Measurements from ENCODE around the gene ITPR1.

The ITPR1 gene

GRCh38 chr3:4660936-4661335 is 167.8 kb downstream of the ITPR1 start:
- no peak overlapping the region for H3K4me3 ChIP-seq

GRCh38 chr3:4664412-4664811 is 171.3 kb downstream of the ITPR1 start:
- Histone ChIP-seq H3K27ac (no peak overlapping the region), H3K4me3 (no peak overlapping the region)

More at GRCh38 chr3:4660936-4661335, 167.8 kb downstream of the ITPR1 start:
- no peak overlapping the region for H3K27ac ChIP-seq

GRCh38 chr3:4665197-4665596 is 172.0 kb downstream of the ITPR1 start:
- H3K27ac ChIP-seq = no peak overlapping the region
- H3K4me3 ChIP-seq = no peak overlapping the region

GRCh38 chr3:4666071-4666470 is 172.9 kb downstream of the ITPR1 start:
- Histone ChIP-seq H3K4me3 (no peak overlapping the region), H3K27ac (no peak overlapping the region)

GRCh38 chr3:4670352-4670751 is 177.2 kb downstream of the ITPR1 start:
- no peak overlapping the region for H3K4me3 ChIP-seq
- no peak overlapping the region for H3K27ac ChIP-seq

- H3K4me3 ChIP-seq = no peak overlapping the region
- no peak overlapping the region for H3K27ac ChIP-seq
These were observed 179.7 kb downstream of the ITPR1 start for GRCh38 chr3:4672725-4673275.

GRCh38 chr3:4674216-4674615 is 181.1 kb downstream of the ITPR1 start:
- no peak overlapping the region for H3K27ac ChIP-seq
- no peak overlapping the region for H3K4me3 ChIP-seq

GRCh38 chr3:4675704-4676103 is 182.6 kb downstream of the ITPR1 start:
- Histone ChIP-seq H3K27ac (no peak overlapping the region), H3K4me3 (no peak overlapping the region)

GRCh38 chr3:4678320-4678719 is 185.2 kb downstream of the ITPR1 start:
- Histone ChIP-seq H3K27ac (no peak overlapping the region), H3K4me3 (no peak overlapping the region)

GRCh38 chr3:4680227-4680691 is 187.1 kb downstream of the ITPR1 start:
- no peak overlapping the region for H3K4me3 ChIP-seq
- no peak overlapping the region for H3K27ac ChIP-seq

GRCh38 chr3:4680871-4681300 is 187.7 kb downstream of the ITPR1 start:
- Histone ChIP-seq H3K27ac (no peak overlapping the region), H3K4me3 (no peak overlapping the region)

GRCh38 chr3:4681301-4681700 is 188.2 kb downstream of the ITPR1 start:
- H3K4me3 ChIP-seq = no peak overlapping the region
- H3K27ac ChIP-seq = no peak overlapping the region

- Histone ChIP-seq H3K27ac (no peak overlapping the region), H3K4me3 (no peak overlapping the region)
These were observed 191.0 kb downstream of the ITPR1 start for GRCh38 chr3:4684117-4684516.

- Histone ChIP-seq H3K27ac (no peak overlapping the region), H3K4me3 (no peak overlapping the region)
These were observed 191.8 kb downstream of the ITPR1 start for GRCh38 chr3:4684976-4685375.

GRCh38 chr3:4685673-4686345 is 192.7 kb downstream of the ITPR1 start:
- no peak overlapping the region for H3K4me3 ChIP-seq
- no peak overlapping the region for H3K27ac ChIP-seq

GRCh38 chr3:4686619-4687018 is 193.5 kb downstream of the ITPR1 start:
- H3K27ac ChIP-seq = no peak overlapping the region
- no peak overlapping the region for H3K4me3 ChIP-seq

GRCh38 chr3:4687167-4687566 is 194.0 kb downstream of the ITPR1 start:
- Histone ChIP-seq H3K27ac (no peak overlapping the region), H3K4me3 (no peak overlapping the region)

- no peak overlapping the region for H3K4me3 ChIP-seq
These were observed 194.4 kb downstream of the ITPR1 start for GRCh38 chr3:4687596-4687995.

GRCh38 chr3:4688411-4688810 is 195.3 kb downstream of the ITPR1 start:
- no peak overlapping the region for H3K4me3 ChIP-seq
- H3K27ac ChIP-seq = no peak overlapping the region

More at GRCh38 chr3:4687596-4687995, 194.4 kb downstream of the ITPR1 start:
- H3K27ac ChIP-seq = no peak overlapping the region

- H3K27ac ChIP-seq = no peak overlapping the region
- H3K4me3 ChIP-seq = no peak overlapping the region
These were observed 195.9 kb downstream of the ITPR1 start for GRCh38 chr3:4689021-4689420.

- no peak overlapping the region for H3K4me3 ChIP-seq
- no peak overlapping the region for H3K27ac ChIP-seq
These were observed 197.1 kb downstream of the ITPR1 start for GRCh38 chr3:4690277-4690676.

- no peak overlapping the region for H3K27ac ChIP-seq
- H3K4me3 ChIP-seq = no peak overlapping the region
These were observed 200.5 kb downstream of the ITPR1 start for GRCh38 chr3:4693620-4694019.
